GM23338 (cell line): ENCODE measurements around the gene JUNB. TPM values are rescaled to one million over a fixed set of nuclear protein-coding genes. Genes with fewer than 3 reads are reported as not detected.

Experiments
- ATAC-seq: fragments of 200-7000 bp; cut with Tn5 transposase; 3 replicates; pipeline ENCODE4 v1.9.1; 2020
- DNase-seq: peaks from one replicate; pipeline ENCODE4 v3.0.0-alpha.2; 2015; ENCODE audit warnings: low spot score
- H2AFZ ChIP-seq: fragments of 200-600 bp; sonication (generic); 2 replicates; pipeline ENCODE4 v1.8.0; 2016; ENCODE audit warnings: antibody characterized with exemption, mild to moderate bottlenecking, moderate library complexity
- H3F3A ChIP-seq: fragments of 200-600 bp; sonication (generic); replicated peaks from 2 replicates; pipeline ENCODE4 v1.8.0; 2017; ENCODE audit warnings: antibody characterized with exemption, mixed run types, low read depth
- H3K27ac ChIP-seq: fragments of 200-600 bp; sonication (generic); 2 replicates; pipeline ENCODE4 v1.6.1; 2016; ENCODE audit warnings: low read depth
- H3K27me3 ChIP-seq: fragments of 200-600 bp; sonication (generic); 2 replicates; pipeline ENCODE4 v1.8.0; 2016; ENCODE audit warnings: mild to moderate bottlenecking, mixed run types, moderate library complexity; ENCODE audit not compliant: insufficient read depth
- H3K36me3 ChIP-seq: fragments of 200-600 bp; sonication (generic); 2 replicates; pipeline ENCODE4 v1.8.0; 2016; ENCODE audit warnings: mild to moderate bottlenecking; ENCODE audit not compliant: insufficient read depth
- H3K4me1 ChIP-seq: fragments of 200-600 bp; sonication (generic); 2 replicates; pipeline ENCODE4 v1.8.0; 2016; ENCODE audit warnings: mild to moderate bottlenecking, moderate library complexity; ENCODE audit not compliant: insufficient read depth
- H3K4me2 ChIP-seq: fragments of 200-600 bp; sonication (generic); 2 replicates; pipeline ENCODE4 v1.7.1; 2017; ENCODE audit warnings: mixed run types
- H3K4me3 ChIP-seq: fragments of 200-600 bp; sonication (generic); 2 replicates; pipeline ENCODE4 v1.6.1; 2016; ENCODE audit warnings: mixed run types
- H3K79me2 ChIP-seq: fragments of 200-600 bp; sonication (generic); replicated peaks from 2 replicates; pipeline ENCODE4 v1.8.0; 2017; ENCODE audit warnings: mild to moderate bottlenecking; ENCODE audit not compliant: insufficient read depth
- H3K9me2 ChIP-seq: fragments of 200-600 bp; sonication (generic); 2 replicates; pipeline ENCODE4 v1.8.0; 2017; ENCODE audit not compliant: insufficient read depth
- H4K20me1 ChIP-seq: fragments of 200-600 bp; sonication (generic); replicated peaks from 2 replicates; pipeline ENCODE4 v1.8.0; 2017; ENCODE audit warnings: mild to moderate bottlenecking; ENCODE audit not compliant: insufficient read depth
- H3K27ac Mint-ChIP-seq: 2 replicates; pipeline ENCODE4 v1.8.0; 2020; ENCODE audit warnings: inconsistent platforms, mild to moderate bottlenecking, moderate library complexity, mixed read lengths
- H3K27me3 Mint-ChIP-seq: 3 replicates; pipeline ENCODE4 v1.8.0; 2022; ENCODE audit warnings: low read depth, mild to moderate bottlenecking, moderate library complexity, mixed read lengths, inconsistent platforms; ENCODE audit not compliant: insufficient read depth, poor library complexity
- H3K36me3 Mint-ChIP-seq: 3 replicates; pipeline ENCODE4 v1.8.0; 2021; ENCODE audit warnings: low read depth, mild to moderate bottlenecking, inconsistent platforms, moderate library complexity, mixed read lengths
- H3K4me1 Mint-ChIP-seq: 3 replicates; pipeline ENCODE4 v1.8.0; 2020; ENCODE audit warnings: mild to moderate bottlenecking, inconsistent platforms, mixed read lengths
- H3K4me3 Mint-ChIP-seq: 3 replicates; pipeline ENCODE4 v1.8.0; 2021; ENCODE audit warnings: moderate library complexity, mild to moderate bottlenecking, inconsistent platforms, mixed read lengths
- H3K9me3 Mint-ChIP-seq: 3 replicates; pipeline ENCODE4 v1.8.0; 2020; ENCODE audit warnings: moderate library complexity, mild to moderate bottlenecking, inconsistent platforms, mixed read lengths
- CREB1 ChIP-seq: fragments of 250-450 bp; sonication (Bioruptor Pico); IDR thresholded peaks from 2 replicates; pipeline ENCODE4 v1.5.0; 2020; ENCODE audit warnings: low read depth, mild to moderate bottlenecking, moderate library complexity
- EZH2 ChIP-seq: fragments of 200-600 bp; sonication (generic); IDR thresholded peaks from one replicate; pipeline ENCODE4 v1.8.0; 2017; ENCODE audit warnings: antibody characterized with exemption, mild to moderate bottlenecking, low read depth; ENCODE audit not compliant: unreplicated experiment
- EZH2phosphoT487 ChIP-seq: fragments of 200-600 bp; sonication (generic); IDR thresholded peaks from one replicate; pipeline ENCODE4 v1.8.1; 2018; ENCODE audit warnings: antibody characterized with exemption; ENCODE audit not compliant: unreplicated experiment
- JUNB ChIP-seq: IDR thresholded peaks from one replicate; pipeline ENCODE4 v1.6.1; 2016; ENCODE audit warnings: antibody characterized with exemption; ENCODE audit not compliant: unreplicated experiment
- NANOG ChIP-seq: IDR thresholded peaks from 2 replicates; pipeline ENCODE4 v1.6.1; 2016; ENCODE audit warnings: antibody characterized with exemption, borderline replicate concordance
- POLR2AphosphoS5 ChIP-seq: IDR thresholded peaks from 2 replicates; pipeline ENCODE4 v1.6.1; 2016; ENCODE audit warnings: antibody characterized with exemption, low read depth
- STAT1 ChIP-seq: IDR thresholded peaks from one replicate; pipeline ENCODE4 v1.6.1; 2016; ENCODE audit warnings: antibody characterized with exemption; ENCODE audit not compliant: unreplicated experiment
- ZNF114 ChIP-seq: fragments of 250-450 bp; sonication (Bioruptor Pico); IDR thresholded peaks from 2 replicates; pipeline ENCODE4 v1.5.0; 2020; ENCODE audit warnings: mild to moderate bottlenecking, moderate library complexity
- ZNF331 ChIP-seq: fragments of 250-450 bp; sonication (Bioruptor Pico); IDR thresholded peaks from 2 replicates; pipeline ENCODE4 v1.5.0; 2020; ENCODE audit warnings: low read depth, mild to moderate bottlenecking, moderate library complexity
- polyA plus RNA-seq: library from polyadenylated mRNA; unstranded; fragments of >200 nt; fragmentation: Nextera tagmentation; extraction: Ambion mirVana; gene quantifications from 2 replicates; pipeline ENCODE4 v1.2.1, GENCODE V29; 2016
- total RNA-seq: library from RNA; depleted of rRNA; stranded (reverse); fragments of >200 nt; shearing (Covaris generic); gene quantifications from 2 replicates; pipeline ENCODE4 v1.2.3, GENCODE V29; 2014
- TF ChIP-seq, protein P1 (sequence below): fragments of 250-450 bp; sonication (Bioruptor Pico); IDR thresholded peaks from 2 replicates; pipeline ENCODE4 v1.5.0; 2020; ENCODE audit warnings: mild to moderate bottlenecking, moderate library complexity
- TF ChIP-seq, protein P2 (sequence below): IDR thresholded peaks from 2 replicates; pipeline ENCODE4 v1.6.1; 2016; ENCODE audit warnings: antibody characterized with exemption
- TF ChIP-seq, protein P3 (sequence below): IDR thresholded peaks from one replicate; pipeline ENCODE4 v1.6.1; 2018; ENCODE audit warnings: antibody characterized with exemption; ENCODE audit not compliant: unreplicated experiment
- TF ChIP-seq, protein P4 (sequence below), 2 experiments: fragments of 200-600 bp in 1 of 2; sonication (generic) in 1 of 2; conservative IDR thresholded peaks; 2 replicates each; pipeline versions ENCODE4 v1.5.1 to v1.6.1; 2016 to 2017; ENCODE audit warnings: antibody characterized with exemption in 2 of 2, low read depth in 2 of 2, mild to moderate bottlenecking in 2 of 2, moderate library complexity in 1 of 2

JUNB gene
- total and polyA plus RNA-seq, 2 experiments from 2014 or later: 7.7 to 20.2 TPM

DNA sequence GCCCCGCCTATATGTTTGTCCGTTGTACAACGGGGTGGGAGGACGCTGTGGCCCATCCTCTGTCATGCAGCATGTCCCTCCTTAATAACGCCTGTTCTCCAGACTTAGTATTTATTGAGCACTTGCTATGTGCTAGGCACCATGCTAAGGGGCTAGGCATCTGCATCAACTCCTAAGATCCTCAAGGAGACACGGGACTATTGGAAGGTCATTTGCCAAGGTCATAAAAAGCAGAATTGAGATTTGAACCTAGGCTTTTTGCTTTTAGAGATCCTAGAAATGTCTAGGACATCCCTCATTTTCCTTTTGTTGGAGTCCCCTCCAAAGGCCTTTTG, 45.2 kb downstream of the JUNB start:
- no peaks in the 10 kb centered on the region for H3K9me2 ChIP-seq
- H3K4me2 ChIP-seq: peak overlapping the region; percentile 90; the same call in 1 of the 2 replicates
- TF ChIP-seq, protein P1, sequence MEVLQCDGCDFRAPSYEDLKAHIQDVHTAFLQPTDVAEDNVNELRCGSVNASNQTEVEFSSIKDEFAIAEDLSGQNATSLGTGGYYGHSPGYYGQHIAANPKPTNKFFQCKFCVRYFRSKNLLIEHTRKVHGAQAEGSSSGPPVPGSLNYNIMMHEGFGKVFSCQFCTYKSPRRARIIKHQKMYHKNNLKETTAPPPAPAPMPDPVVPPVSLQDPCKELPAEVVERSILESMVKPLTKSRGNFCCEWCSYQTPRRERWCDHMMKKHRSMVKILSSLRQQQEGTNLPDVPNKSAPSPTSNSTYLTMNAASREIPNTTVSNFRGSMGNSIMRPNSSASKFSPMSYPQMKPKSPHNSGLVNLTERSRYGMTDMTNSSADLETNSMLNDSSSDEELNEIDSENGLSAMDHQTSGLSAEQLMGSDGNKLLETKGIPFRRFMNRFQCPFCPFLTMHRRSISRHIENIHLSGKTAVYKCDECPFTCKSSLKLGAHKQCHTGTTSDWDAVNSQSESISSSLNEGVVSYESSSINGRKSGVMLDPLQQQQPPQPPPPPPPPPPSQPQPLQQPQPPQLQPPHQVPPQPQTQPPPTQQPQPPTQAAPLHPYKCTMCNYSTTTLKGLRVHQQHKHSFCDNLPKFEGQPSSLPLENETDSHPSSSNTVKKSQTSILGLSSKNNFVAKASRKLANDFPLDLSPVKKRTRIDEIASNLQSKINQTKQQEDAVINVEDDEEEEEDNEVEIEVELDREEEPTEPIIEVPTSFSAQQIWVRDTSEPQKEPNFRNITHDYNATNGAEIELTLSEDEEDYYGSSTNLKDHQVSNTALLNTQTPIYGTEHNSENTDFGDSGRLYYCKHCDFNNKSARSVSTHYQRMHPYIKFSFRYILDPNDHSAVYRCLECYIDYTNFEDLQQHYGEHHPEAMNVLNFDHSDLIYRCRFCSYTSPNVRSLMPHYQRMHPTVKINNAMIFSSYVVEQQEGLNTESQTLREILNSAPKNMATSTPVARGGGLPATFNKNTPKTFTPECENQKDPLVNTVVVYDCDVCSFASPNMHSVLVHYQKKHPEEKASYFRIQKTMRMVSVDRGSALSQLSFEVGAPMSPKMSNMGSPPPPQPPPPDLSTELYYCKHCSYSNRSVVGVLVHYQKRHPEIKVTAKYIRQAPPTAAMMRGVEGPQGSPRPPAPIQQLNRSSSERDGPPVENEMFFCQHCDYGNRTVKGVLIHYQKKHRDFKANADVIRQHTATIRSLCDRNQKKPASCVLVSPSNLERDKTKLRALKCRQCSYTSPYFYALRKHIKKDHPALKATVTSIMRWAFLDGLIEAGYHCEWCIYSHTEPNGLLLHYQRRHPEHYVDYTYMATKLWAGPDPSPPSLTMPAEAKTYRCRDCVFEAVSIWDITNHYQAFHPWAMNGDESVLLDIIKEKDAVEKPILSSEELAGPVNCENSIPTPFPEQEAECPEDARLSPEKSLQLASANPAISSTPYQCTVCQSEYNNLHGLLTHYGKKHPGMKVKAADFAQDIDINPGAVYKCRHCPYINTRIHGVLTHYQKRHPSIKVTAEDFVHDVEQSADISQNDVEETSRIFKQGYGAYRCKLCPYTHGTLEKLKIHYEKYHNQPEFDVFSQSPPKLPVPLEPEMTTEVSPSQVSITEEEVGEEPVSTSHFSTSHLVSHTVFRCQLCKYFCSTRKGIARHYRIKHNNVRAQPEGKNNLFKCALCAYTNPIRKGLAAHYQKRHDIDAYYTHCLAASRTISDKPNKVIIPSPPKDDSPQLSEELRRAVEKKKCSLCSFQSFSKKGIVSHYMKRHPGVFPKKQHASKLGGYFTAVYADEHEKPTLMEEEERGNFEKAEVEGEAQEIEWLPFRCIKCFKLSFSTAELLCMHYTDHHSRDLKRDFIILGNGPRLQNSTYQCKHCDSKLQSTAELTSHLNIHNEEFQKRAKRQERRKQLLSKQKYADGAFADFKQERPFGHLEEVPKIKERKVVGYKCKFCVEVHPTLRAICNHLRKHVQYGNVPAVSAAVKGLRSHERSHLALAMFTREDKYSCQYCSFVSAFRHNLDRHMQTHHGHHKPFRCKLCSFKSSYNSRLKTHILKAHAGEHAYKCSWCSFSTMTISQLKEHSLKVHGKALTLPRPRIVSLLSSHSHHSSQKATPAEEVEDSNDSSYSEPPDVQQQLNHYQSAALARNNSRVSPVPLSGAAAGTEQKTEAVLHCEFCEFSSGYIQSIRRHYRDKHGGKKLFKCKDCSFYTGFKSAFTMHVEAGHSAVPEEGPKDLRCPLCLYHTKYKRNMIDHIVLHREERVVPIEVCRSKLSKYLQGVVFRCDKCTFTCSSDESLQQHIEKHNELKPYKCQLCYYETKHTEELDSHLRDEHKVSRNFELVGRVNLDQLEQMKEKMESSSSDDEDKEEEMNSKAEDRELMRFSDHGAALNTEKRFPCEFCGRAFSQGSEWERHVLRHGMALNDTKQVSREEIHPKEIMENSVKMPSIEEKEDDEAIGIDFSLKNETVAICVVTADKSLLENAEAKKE (CRISPR knock-in tag): no peak
- no peak for TF ChIP-seq EZH2
- TF ChIP-seq JUNB: no peak
- TF ChIP-seq, protein P2, sequence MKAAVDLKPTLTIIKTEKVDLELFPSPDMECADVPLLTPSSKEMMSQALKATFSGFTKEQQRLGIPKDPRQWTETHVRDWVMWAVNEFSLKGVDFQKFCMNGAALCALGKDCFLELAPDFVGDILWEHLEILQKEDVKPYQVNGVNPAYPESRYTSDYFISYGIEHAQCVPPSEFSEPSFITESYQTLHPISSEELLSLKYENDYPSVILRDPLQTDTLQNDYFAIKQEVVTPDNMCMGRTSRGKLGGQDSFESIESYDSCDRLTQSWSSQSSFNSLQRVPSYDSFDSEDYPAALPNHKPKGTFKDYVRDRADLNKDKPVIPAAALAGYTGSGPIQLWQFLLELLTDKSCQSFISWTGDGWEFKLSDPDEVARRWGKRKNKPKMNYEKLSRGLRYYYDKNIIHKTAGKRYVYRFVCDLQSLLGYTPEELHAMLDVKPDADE: no peak
- TF ChIP-seq CREB1 (CRISPR knock-in tag): no peak
- TF ChIP-seq, protein P3, sequence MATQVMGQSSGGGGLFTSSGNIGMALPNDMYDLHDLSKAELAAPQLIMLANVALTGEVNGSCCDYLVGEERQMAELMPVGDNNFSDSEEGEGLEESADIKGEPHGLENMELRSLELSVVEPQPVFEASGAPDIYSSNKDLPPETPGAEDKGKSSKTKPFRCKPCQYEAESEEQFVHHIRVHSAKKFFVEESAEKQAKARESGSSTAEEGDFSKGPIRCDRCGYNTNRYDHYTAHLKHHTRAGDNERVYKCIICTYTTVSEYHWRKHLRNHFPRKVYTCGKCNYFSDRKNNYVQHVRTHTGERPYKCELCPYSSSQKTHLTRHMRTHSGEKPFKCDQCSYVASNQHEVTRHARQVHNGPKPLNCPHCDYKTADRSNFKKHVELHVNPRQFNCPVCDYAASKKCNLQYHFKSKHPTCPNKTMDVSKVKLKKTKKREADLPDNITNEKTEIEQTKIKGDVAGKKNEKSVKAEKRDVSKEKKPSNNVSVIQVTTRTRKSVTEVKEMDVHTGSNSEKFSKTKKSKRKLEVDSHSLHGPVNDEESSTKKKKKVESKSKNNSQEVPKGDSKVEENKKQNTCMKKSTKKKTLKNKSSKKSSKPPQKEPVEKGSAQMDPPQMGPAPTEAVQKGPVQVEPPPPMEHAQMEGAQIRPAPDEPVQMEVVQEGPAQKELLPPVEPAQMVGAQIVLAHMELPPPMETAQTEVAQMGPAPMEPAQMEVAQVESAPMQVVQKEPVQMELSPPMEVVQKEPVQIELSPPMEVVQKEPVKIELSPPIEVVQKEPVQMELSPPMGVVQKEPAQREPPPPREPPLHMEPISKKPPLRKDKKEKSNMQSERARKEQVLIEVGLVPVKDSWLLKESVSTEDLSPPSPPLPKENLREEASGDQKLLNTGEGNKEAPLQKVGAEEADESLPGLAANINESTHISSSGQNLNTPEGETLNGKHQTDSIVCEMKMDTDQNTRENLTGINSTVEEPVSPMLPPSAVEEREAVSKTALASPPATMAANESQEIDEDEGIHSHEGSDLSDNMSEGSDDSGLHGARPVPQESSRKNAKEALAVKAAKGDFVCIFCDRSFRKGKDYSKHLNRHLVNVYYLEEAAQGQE: no peak
- TF ChIP-seq STAT1: no peak
- no peak for TF ChIP-seq NANOG
- TF ChIP-seq ZNF331 (CRISPR knock-in tag): no peak
- no peak for TF ChIP-seq POLR2AphosphoS5
- TF ChIP-seq, protein P4, sequence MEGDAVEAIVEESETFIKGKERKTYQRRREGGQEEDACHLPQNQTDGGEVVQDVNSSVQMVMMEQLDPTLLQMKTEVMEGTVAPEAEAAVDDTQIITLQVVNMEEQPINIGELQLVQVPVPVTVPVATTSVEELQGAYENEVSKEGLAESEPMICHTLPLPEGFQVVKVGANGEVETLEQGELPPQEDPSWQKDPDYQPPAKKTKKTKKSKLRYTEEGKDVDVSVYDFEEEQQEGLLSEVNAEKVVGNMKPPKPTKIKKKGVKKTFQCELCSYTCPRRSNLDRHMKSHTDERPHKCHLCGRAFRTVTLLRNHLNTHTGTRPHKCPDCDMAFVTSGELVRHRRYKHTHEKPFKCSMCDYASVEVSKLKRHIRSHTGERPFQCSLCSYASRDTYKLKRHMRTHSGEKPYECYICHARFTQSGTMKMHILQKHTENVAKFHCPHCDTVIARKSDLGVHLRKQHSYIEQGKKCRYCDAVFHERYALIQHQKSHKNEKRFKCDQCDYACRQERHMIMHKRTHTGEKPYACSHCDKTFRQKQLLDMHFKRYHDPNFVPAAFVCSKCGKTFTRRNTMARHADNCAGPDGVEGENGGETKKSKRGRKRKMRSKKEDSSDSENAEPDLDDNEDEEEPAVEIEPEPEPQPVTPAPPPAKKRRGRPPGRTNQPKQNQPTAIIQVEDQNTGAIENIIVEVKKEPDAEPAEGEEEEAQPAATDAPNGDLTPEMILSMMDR (conservative IDR thresholded peaks at IDR 0.05; ENCODE audit: low read depth in 2 of 2): no peak
- TF ChIP-seq ZNF114 (CRISPR knock-in tag): no peak
- no peak for TF ChIP-seq EZH2phosphoT487
- H3K27me3 ChIP-seq: peaks cover 14% of the 10 kb centered on the region
- peaks cover 35% of the 10 kb centered on the region for H3K27me3 Mint-ChIP-seq
- no peaks in the 10 kb centered on the region for H3K36me3 ChIP-seq
- no peak for ATAC-seq
- H2AFZ ChIP-seq: no peak overlapping the region
- H3K27ac ChIP-seq: peak overlapping the region; percentile 64; the same call in 1 of the 2 replicates
- H4K20me1 ChIP-seq: peaks cover 6% of the 10 kb centered on the region
- H3K9me3 Mint-ChIP-seq: no peaks in the 10 kb centered on the region; the same call in 2 of the 3 replicates
- DNase-seq: no peak
- H3K79me2 ChIP-seq: peaks cover 4% of the 10 kb centered on the region
- H3K4me1 Mint-ChIP-seq: peaks cover 43% of the 10 kb centered on the region
- H3K4me1 ChIP-seq: peaks cover 34% of the 10 kb centered on the region
- peaks cover 53% of the 10 kb centered on the region for H3F3A ChIP-seq
- H3K27ac Mint-ChIP-seq: peak overlapping the region; percentile 91
- H3K4me3 Mint-ChIP-seq: peak overlapping the region; percentile 61; the same call in 2 of the 3 replicates
- H3K4me3 ChIP-seq: peak overlapping the region; percentile 77; the same call in 1 of the 2 replicates
- H3K36me3 Mint-ChIP-seq: no peaks in the 10 kb centered on the region; the same call in 2 of the 3 replicates
